ENCODE results near the gene SRMS. TPM values are rescaled to one million over a fixed set of nuclear protein-coding genes. Genes with fewer than 3 reads are reported as not detected.

SRMS gene
- total and polyA plus RNA-seq, 2 of the 13 experiments (the other 11 are each of a cell fraction or from before 2014, with no cell fraction given), result not detected

GRCh38 chr20:63537525-63538203 lies 9.9 kb downstream of the SRMS start (continued):
- TF ChIP-seq HOXA7 (CRISPR knock-in tag; IDR thresholded peaks at IDR 0.05), result no peak
- TF ChIP-seq ZNF878 (CRISPR knock-in tag; IDR thresholded peaks at IDR 0.05), result no peak; the same call in 1 of the 2 replicates
- TF ChIP-seq GTF3A (CRISPR knock-in tag; conservative IDR thresholded peaks at IDR 0.05), result peak; percentile 80; the same call in 1 of the 2 replicates
- TF ChIP-seq HMG20A (CRISPR knock-in tag; IDR thresholded peaks at IDR 0.05; ENCODE audit: borderline replicate concordance), result no peak
- TF ChIP-seq CBX5 (CRISPR knock-in tag; IDR thresholded peaks at IDR 0.05; ENCODE audit: borderline replicate concordance), result peak; percentile 83; the same call in 1 of the 2 replicates
- 0 out of 2 replicates have a peak, but pooled peaks have one; percentile 39 for TF ChIP-seq GMEB2 (CRISPR knock-in tag; IDR thresholded peaks at IDR 0.05; ENCODE audit: low read depth)
- no peak; the same call in 1 of the 2 replicates for TF ChIP-seq STAT6 (CRISPR knock-in tag; IDR thresholded peaks at IDR 0.05; ENCODE audit: borderline replicate concordance)
- no peak for TF ChIP-seq ZNF674 (CRISPR knock-in tag; IDR thresholded peaks at IDR 0.05; ENCODE audit: low read depth)
- no peak for TF ChIP-seq FOXP1 (IDR thresholded peaks at IDR 0.05)
- 0 out of 2 replicates have a peak, but pooled peaks have one; percentile 18 for TF ChIP-seq FOXP1 (CRISPR knock-in tag; IDR thresholded peaks at IDR 0.05)
- peak; percentile 71; the same call in 1 of the 2 replicates for TF ChIP-seq ZNF136 (CRISPR knock-in tag; IDR thresholded peaks at IDR 0.05; ENCODE audit: low read depth)
- TF ChIP-seq FIP1L1 (IDR thresholded peaks at IDR 0.05; ENCODE audit: borderline replicate concordance, insufficient read depth, low read depth, low read length), result no peak
- TF ChIP-seq RXRA (CRISPR knock-in tag; IDR thresholded peaks at IDR 0.05), result peak; percentile 93
- peak; percentile 85 for TF ChIP-seq IKZF5 (CRISPR knock-in tag; IDR thresholded peaks at IDR 0.05)
- peak; percentile 67 for TF ChIP-seq PAXIP1 (CRISPR knock-in tag; conservative IDR thresholded peaks at IDR 0.05)
- peak; percentile 80; the same call in 1 of the 2 replicates for TF ChIP-seq WIZ (CRISPR knock-in tag; IDR thresholded peaks at IDR 0.05)
- TF ChIP-seq E2F1 (CRISPR knock-in tag; IDR thresholded peaks at IDR 0.05), result peak; percentile 61; the same call in 1 of the 2 replicates
- TF ChIP-seq REPIN1 (CRISPR knock-in tag; IDR thresholded peaks at IDR 0.05; ENCODE audit: borderline replicate concordance, low read depth), result peak; percentile 97; the same call in 1 of the 2 replicates
- peak; percentile 47; the same call in 1 of the 2 replicates for TF ChIP-seq SIX4 (CRISPR knock-in tag; IDR thresholded peaks at IDR 0.05)
